ENCODE results near the gene JAZF1. TPM values are rescaled to one million over a fixed set of nuclear protein-coding genes. Genes with fewer than 3 reads are reported as not detected.

The JAZF1 gene
- total and polyA plus RNA-seq, 8 donors: 4.0 to 13.9 (median 6.0) TPM

DNA sequence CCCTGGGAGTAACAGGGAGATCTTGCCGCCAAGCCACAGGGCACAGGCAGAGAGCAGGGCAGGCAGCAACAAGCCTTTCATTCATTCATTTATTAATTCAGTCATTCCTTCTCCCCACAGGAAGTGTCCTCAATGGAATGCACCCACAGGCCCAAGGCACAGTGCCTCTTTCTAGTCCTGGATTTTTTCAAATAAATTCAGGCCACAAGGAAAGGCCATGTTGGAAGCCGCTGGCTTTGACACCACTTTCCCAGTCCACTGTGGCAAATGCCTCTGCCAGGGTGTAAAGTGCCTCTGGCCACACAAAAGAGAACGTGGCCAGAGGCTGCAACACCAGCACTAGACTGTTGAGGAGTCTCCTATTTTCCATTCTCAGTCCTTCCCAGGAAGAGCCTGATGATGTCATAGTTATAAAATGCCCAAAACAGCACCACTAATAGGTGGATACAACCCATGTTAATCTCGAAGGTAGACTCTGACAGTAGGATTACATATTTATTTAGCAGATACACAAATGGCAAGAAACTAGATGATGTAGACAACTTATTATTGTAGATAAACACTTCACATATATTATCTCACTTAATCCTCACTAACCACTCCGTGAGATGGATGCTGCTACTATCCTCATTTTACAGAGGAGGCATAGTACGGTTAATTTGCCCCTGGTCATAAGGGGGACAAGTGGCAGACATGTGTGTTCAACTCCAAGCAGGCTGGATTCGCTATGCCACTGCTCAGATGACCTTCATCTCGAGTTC, 5.5 kb downstream of the JAZF1 start:
- Histone ChIP-seq H3K4me1 (peaks cover 3 to 14% (median 7%) of the 10 kb centered on the region in 3 donors), H3K27ac (no peak overlapping the region), H3K27me3 (no peaks in the 10 kb centered on the region), H3K4me3 (no peak overlapping the region), H3K36me3 (no peaks in the 10 kb centered on the region), H3K9me3 (no peaks in the 10 kb centered on the region)
- FAIRE-seq (no peak), DNase-seq (no peak), ATAC-seq (no peak)
- TF ChIP-seq, protein P1, sequence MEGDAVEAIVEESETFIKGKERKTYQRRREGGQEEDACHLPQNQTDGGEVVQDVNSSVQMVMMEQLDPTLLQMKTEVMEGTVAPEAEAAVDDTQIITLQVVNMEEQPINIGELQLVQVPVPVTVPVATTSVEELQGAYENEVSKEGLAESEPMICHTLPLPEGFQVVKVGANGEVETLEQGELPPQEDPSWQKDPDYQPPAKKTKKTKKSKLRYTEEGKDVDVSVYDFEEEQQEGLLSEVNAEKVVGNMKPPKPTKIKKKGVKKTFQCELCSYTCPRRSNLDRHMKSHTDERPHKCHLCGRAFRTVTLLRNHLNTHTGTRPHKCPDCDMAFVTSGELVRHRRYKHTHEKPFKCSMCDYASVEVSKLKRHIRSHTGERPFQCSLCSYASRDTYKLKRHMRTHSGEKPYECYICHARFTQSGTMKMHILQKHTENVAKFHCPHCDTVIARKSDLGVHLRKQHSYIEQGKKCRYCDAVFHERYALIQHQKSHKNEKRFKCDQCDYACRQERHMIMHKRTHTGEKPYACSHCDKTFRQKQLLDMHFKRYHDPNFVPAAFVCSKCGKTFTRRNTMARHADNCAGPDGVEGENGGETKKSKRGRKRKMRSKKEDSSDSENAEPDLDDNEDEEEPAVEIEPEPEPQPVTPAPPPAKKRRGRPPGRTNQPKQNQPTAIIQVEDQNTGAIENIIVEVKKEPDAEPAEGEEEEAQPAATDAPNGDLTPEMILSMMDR (IDR thresholded peaks at IDR 0.05): no peak
- WGBS, 2 donors: 84 to 86% methylated on average over 7 to 8 of the region's 8 CpGs
- intact Hi-C loops (cut with DNase I): no loop called here

DNA sequence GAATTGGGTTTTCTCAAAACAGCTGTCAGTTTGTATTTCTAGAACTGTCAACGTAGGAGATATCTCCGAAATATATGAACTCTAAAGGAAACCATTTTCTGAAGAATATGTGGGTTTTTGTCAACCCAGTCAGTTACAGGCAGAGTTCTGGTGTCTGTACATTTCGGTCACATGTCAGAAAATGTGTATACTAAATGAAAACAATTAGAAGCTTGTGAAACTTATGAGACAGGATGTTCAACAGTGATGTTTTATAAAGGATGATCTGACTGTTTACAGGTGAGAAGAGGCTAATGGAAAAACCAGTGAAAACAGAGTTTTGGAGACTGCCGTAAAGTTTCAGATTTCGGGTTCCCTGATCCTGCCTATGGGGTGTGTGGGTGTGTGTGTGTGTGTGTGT, 6.2 kb downstream of the JAZF1 start:
- H3K27ac ChIP-seq: no peak overlapping the region
- no peaks in the 10 kb centered on the region for H3K9me3 ChIP-seq
- no peak overlapping the region for H3K4me3 ChIP-seq
- FAIRE-seq: no peak
- intact Hi-C loops (cut with DNase I): no loop called here
- no peaks in the 10 kb centered on the region for H3K27me3 ChIP-seq
- WGBS, 2 donors: 87 to 91% methylated on average over 3 to 5 of the region's 5 CpGs
- no peaks in the 10 kb centered on the region for H3K36me3 ChIP-seq
- peaks cover 3 to 16% (median 7%) of the 10 kb centered on the region in 3 donors for H3K4me1 ChIP-seq
- ATAC-seq: no peak
- DNase-seq: no peak
- TF ChIP-seq, protein P1 (IDR thresholded peaks at IDR 0.05): no peak

DNA sequence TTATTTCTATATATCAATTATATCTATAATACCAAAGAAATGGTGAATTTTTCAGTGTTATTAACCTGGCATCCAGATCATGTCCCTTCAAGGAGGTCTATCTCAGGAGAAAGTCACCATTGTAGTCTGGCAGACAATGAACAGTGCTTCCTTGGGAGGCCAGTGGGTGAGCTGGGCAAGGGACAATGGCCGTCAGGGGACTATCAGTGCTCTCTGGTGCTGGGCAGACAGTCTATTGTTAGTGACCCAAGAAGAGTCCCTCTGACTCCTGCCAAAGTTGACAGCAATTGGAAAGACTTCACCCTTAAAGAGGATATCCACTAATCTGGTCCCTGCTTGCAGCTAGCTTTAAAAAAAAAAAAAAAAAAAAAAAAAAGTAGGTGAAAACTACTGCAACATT, 7.1 kb downstream of the JAZF1 start:
- FAIRE-seq (no peak), DNase-seq (no peak), ATAC-seq (no peak)
- 89 to 90% methylated on average over 1 of the region's 1 CpG for WGBS, 2 donors
- no peaks in the 10 kb centered on the region for H3K9me3 ChIP-seq
- intact Hi-C loops (cut with DNase I): no loop called here
- TF ChIP-seq, protein P1 (IDR thresholded peaks at IDR 0.05): no peak
- H3K4me3 ChIP-seq: no peak overlapping the region
- no peaks in the 10 kb centered on the region for H3K36me3 ChIP-seq
- no peaks in the 10 kb centered on the region for H3K27me3 ChIP-seq
- no peak overlapping the region for H3K27ac ChIP-seq
- peaks cover 0 to 14% (median 7%) of the 10 kb centered on the region in 3 donors for H3K4me1 ChIP-seq

DNA sequence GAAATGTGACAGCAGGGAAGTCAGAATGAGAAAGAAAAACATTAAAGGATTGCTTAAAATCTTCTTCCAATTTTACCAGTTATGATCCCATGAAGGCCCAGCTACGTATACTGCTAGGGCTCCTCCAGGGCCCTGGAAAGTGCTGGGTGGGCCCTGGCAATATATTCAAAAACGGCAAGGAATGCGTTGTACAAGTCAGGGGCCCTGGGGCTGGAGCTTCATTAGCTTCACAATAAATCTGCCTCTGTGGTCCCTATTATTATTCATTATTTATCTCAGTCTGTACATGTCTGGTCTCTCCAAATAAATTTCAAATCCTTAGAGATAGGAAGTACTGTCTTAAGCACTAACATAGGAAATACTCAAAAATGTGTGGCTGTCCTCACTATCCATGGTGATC, 7.6 kb downstream of the JAZF1 start:
- Histone ChIP-seq H3K27me3 (no peaks in the 10 kb centered on the region), H3K4me3 (no peak overlapping the region), H3K27ac (no peak overlapping the region), H3K4me1 (peaks cover 0 to 8% (median 7%) of the 10 kb centered on the region in 3 donors), H3K9me3 (no peaks in the 10 kb centered on the region), H3K36me3 (no peaks in the 10 kb centered on the region)
- TF ChIP-seq, protein P1 (IDR thresholded peaks at IDR 0.05): no peak
- FAIRE-seq (no peak), DNase-seq (no peak), ATAC-seq (no peak)
- intact Hi-C loops (cut with DNase I): no loop called here
- WGBS, 2 donors: 87 to 94% methylated on average over 3 of the region's 3 CpGs

DNA sequence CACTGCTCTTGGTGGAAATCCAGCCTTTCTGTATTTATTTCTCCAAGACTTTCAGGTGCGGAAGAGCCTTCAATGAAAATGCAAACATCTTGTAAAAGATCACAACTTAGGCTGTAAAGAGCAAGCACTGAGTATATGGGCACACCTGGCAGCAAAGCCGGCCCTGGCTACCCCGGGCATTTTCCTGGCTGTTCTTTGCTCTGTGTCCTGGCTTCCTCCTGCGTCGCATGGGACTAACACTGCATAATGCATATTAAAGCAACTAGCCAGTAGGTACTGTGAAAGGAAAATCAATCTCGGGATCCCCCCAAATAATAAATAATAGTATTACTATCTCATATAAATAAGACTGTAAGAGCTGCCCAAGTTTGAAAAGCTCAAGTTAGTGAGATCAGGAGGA, 9.9 kb downstream of the JAZF1 start:
- TF ChIP-seq, protein P1 (IDR thresholded peaks at IDR 0.05): no peak
- Histone ChIP-seq H3K27ac (no peak overlapping the region), H3K4me1 (peaks cover 0 to 4% (median 0%) of the 10 kb centered on the region in 3 donors), H3K27me3 (no peaks in the 10 kb centered on the region), H3K4me3 (no peak overlapping the region), H3K9me3 (no peaks in the 10 kb centered on the region), H3K36me3 (no peaks in the 10 kb centered on the region)
- ATAC-seq: no peak
- no peak for DNase-seq
- 88 to 89% methylated on average over 6 of the region's 6 CpGs for WGBS, 2 donors
- intact Hi-C loops (cut with DNase I): no loop called here
- FAIRE-seq: no peak

All from pancreas (tissue), 10 donors.